Measurements from ENCODE around the gene FBXO21. TPM values are rescaled to one million over a fixed set of nuclear protein-coding genes. Genes with fewer than 3 reads are reported as not detected.

Gene FBXO21
- total RNA-seq, 1 donor from 2014 or later = 62.7 TPM

GRCh38 chr12:117209626-117210025, 19.4 kb upstream of the FBXO21 start:
- H3K4me3 Mint-ChIP-seq (ENCODE audit: low read depth) = no peak overlapping the region
- no peaks in the 10 kb centered on the region for H3K36me3 Mint-ChIP-seq (ENCODE audit: insufficient read depth)
- H3K27ac Mint-ChIP-seq = no peak overlapping the region
- H3K9me3 Mint-ChIP-seq (ENCODE audit: low read depth) = no peaks in the 10 kb centered on the region
- H3K4me1 Mint-ChIP-seq (ENCODE audit: low read depth) = no peaks in the 10 kb centered on the region
- DNase-seq (ENCODE audit: low spot score, unreplicated experiment) = no peak
- H3K27me3 Mint-ChIP-seq = peaks cover 39% of the 10 kb centered on the region
- no peak for TF ChIP-seq CTCF (IDR thresholded peaks at IDR 0.05; ENCODE audit: unreplicated experiment)

- H3K9me3 Mint-ChIP-seq (ENCODE audit: low read depth) = no peaks in the 10 kb centered on the region
- no peak for DNase-seq (ENCODE audit: low spot score, unreplicated experiment)
- H3K4me1 Mint-ChIP-seq (ENCODE audit: low read depth) = no peaks in the 10 kb centered on the region
- TF ChIP-seq CTCF (IDR thresholded peaks at IDR 0.05; ENCODE audit: unreplicated experiment) = no peak
- no peak overlapping the region for H3K27ac Mint-ChIP-seq
- peaks cover 32% of the 10 kb centered on the region for H3K27me3 Mint-ChIP-seq
- H3K4me3 Mint-ChIP-seq (ENCODE audit: low read depth) = no peak overlapping the region
- H3K36me3 Mint-ChIP-seq (ENCODE audit: insufficient read depth) = no peaks in the 10 kb centered on the region
Observed at GRCh38 chr12:117208811-117209455, 18.7 kb upstream of the FBXO21 start.

GRCh38 chr12:117208206-117208605, 17.9 kb upstream of the FBXO21 start:
- DNase-seq (ENCODE audit: low spot score, unreplicated experiment) = no peak

GRCh38 chr12:117207675-117208074, 17.4 kb upstream of the FBXO21 start:
- no peaks in the 10 kb centered on the region for H3K36me3 Mint-ChIP-seq (ENCODE audit: insufficient read depth)
- H3K27ac Mint-ChIP-seq = no peak overlapping the region
- H3K27me3 Mint-ChIP-seq = peaks cover 23% of the 10 kb centered on the region
- TF ChIP-seq CTCF (IDR thresholded peaks at IDR 0.05; ENCODE audit: unreplicated experiment) = no peak
- no peaks in the 10 kb centered on the region for H3K4me1 Mint-ChIP-seq (ENCODE audit: low read depth)
- H3K9me3 Mint-ChIP-seq (ENCODE audit: low read depth) = no peaks in the 10 kb centered on the region
- H3K4me3 Mint-ChIP-seq (ENCODE audit: low read depth) = no peak overlapping the region
- DNase-seq (ENCODE audit: low spot score, unreplicated experiment) = no peak

More at GRCh38 chr12:117208206-117208605, 17.9 kb upstream of the FBXO21 start:
- no peak overlapping the region for H3K27ac Mint-ChIP-seq
- no peak overlapping the region for H3K4me3 Mint-ChIP-seq (ENCODE audit: low read depth)
- no peaks in the 10 kb centered on the region for H3K4me1 Mint-ChIP-seq (ENCODE audit: low read depth)
- H3K9me3 Mint-ChIP-seq (ENCODE audit: low read depth) = no peaks in the 10 kb centered on the region
- H3K27me3 Mint-ChIP-seq = peaks cover 28% of the 10 kb centered on the region
- no peak for TF ChIP-seq CTCF (IDR thresholded peaks at IDR 0.05; ENCODE audit: unreplicated experiment)
- no peaks in the 10 kb centered on the region for H3K36me3 Mint-ChIP-seq (ENCODE audit: insufficient read depth)

GRCh38 chr12:117202556-117202955, 12.3 kb upstream of the FBXO21 start:
- TF ChIP-seq CTCF (IDR thresholded peaks at IDR 0.05; ENCODE audit: unreplicated experiment) = no peak
- H3K27ac Mint-ChIP-seq = no peak overlapping the region
- no peak for DNase-seq (ENCODE audit: low spot score, unreplicated experiment)
- peaks cover 14% of the 10 kb centered on the region for H3K27me3 Mint-ChIP-seq
- no peak overlapping the region for H3K4me3 Mint-ChIP-seq (ENCODE audit: low read depth)
- no peaks in the 10 kb centered on the region for H3K4me1 Mint-ChIP-seq (ENCODE audit: low read depth)
- no peaks in the 10 kb centered on the region for H3K36me3 Mint-ChIP-seq (ENCODE audit: insufficient read depth)
- H3K9me3 Mint-ChIP-seq (ENCODE audit: low read depth) = no peaks in the 10 kb centered on the region

Data from progenitor cell of endocrine pancreas (in vitro differentiated cells).